IPS-18c (cell line): ENCODE results near the gene MAP4K5.

Experiments used
- H3K4me3 ChIP-seq: 2 replicates; pipeline ENCODE4 v1.7.0; 2013; ENCODE audit warnings: low read depth, mild to moderate bottlenecking, low read length, moderate library complexity; ENCODE audit not compliant: insufficient read depth
- H3K9me3 ChIP-seq: one replicate; pipeline ENCODE4 v1.6.1; 2013; ENCODE audit warnings: mild to moderate bottlenecking, low read length, moderate library complexity; ENCODE audit not compliant: control insufficient read depth, insufficient read depth

MAP4K5 gene

GRCh38 chr14:50447461-50447860 is 84.9 kb downstream of the MAP4K5 start:
- Histone ChIP-seq H3K9me3 (no peaks in the 10 kb centered on the region), H3K4me3 (no peak overlapping the region)

DNA sequence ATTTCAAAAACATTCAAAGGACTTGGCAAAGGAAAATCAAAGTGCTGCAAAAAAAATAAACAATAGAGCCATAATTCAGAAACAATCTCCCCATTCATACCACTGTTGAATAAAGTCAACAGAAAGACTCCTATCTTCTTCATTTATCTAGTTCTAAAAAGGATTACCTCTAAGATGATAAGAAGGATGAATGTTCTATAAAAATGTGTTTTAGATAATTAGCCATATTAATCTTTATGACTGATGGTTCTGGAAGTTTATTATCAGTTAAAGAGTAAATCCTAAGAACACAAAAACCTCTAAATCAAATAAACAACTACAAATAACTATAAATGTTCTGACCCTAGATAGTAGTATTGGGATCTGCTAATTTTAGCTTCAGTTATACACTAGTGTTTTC is 97.8 kb downstream of the MAP4K5 start:
- Histone ChIP-seq H3K4me3 (no peak overlapping the region), H3K9me3 (no peaks in the 10 kb centered on the region)

DNA sequence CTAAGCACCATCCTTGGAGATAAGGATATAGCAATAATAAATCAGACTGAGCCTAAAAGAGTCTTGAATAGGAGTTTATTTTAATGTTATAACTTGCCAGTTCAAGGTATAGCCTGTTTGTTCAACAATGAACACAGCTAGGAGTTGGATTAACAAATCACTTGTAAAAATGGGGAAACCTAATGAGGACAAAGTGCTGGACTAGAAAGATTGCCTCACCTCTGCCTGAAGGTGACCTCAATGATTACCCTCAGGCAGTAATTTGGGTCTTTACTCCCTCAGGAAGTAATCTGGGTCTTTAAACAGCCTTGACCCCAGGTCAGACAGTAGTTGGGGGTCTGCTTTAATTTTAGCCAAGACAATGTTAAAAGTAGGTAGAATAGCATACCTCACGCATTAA is 100.2 kb downstream of the MAP4K5 start:
- no peak overlapping the region for H3K4me3 ChIP-seq
- H3K9me3 ChIP-seq, result no peaks in the 10 kb centered on the region

- Histone ChIP-seq H3K9me3 (no peaks in the 10 kb centered on the region), H3K4me3 (no peak overlapping the region)
Measured at GRCh38 chr14:50425816-50426215, 106.6 kb downstream of the MAP4K5 start.

DNA sequence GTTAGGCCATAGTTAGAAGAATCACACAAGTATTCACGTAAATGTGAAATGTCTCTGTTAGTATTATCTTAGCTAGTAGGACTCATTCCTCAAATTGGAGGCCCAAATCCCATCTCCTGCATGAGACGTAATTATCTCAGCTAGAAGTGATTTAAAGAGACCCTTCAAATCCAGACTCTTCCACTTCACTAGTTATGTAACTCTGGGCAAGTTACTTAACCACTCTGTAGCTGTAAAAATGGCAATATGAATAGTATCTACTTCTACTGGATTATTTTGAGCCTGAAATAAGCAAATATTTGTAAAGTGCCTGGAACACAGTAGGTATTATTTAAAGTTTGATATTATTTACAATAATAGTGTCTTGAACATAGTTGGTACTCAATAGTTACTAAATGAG is 107.3 kb downstream of the MAP4K5 start:
- Histone ChIP-seq H3K9me3 (no peaks in the 10 kb centered on the region), H3K4me3 (no peak overlapping the region)

DNA sequence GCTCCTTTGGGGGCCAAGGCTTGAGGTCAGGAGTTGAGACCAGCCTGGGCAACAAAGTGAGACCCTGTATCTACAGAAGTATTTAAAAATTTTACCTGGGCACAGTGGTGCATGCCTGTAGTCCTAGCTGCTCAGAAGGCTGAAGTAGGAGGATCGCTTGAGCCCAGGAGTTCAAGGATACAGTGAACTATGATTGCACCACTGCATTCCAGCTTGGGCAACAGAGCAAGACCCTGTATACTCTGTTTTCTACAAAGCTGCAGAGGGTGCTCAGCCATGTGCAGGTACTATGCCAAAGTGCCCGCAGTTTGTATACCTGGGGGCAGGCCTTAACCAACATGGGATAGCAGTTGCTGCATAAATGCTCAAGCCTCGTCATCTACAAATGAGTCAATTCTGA is 108.8 kb downstream of the MAP4K5 start:
- Histone ChIP-seq H3K4me3 (no peak overlapping the region), H3K9me3 (no peaks in the 10 kb centered on the region)

GRCh38 chr14:50421499-50421898 is 110.9 kb downstream of the MAP4K5 start:
- Histone ChIP-seq H3K4me3 (no peak overlapping the region), H3K9me3 (no peaks in the 10 kb centered on the region)

DNA sequence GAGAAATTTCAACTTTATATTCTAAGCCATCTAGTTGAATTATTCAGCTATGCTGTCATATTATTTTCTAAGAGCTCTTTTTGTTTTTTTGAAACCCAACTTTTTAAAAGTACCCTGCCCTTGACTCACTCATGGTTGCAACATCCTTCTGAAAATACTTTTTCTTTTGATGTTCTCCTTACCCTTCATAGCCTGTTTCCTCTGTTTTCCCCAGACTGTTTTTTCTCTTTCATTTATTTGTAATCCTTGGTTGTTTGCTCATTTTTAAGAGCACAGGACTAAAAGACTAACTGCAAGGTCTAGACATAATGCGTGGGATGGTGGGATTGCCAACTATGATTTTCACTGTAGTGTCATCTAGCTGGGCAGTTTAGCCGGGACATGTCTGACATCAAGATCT is 114.5 kb downstream of the MAP4K5 start:
- Histone ChIP-seq H3K9me3 (no peaks in the 10 kb centered on the region), H3K4me3 (no peak overlapping the region)

DNA sequence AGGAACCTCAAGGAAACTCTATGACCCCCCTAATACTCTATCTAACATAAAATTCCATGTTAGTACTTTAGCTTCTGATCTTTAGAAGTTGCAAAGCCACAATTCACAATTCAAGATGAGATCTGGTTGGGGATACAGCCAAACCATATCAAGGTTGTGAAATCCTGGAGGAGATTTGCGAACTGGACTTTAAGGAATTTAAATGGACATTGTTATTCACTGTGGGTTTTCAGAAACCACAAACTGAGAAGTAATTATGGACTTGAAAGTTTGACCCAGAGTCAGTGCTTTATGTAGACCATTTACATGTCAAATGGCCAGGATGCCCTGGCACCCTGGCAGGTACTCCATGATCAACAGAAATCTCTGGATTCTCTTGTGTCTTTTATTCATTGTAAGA is 121.4 kb downstream of the MAP4K5 start:
- peaks cover 2% of the 10 kb centered on the region for H3K9me3 ChIP-seq
- H3K4me3 ChIP-seq, result no peak overlapping the region

GRCh38 chr14:50410071-50410470 is 122.3 kb downstream of the MAP4K5 start:
- H3K4me3 ChIP-seq, result no peak overlapping the region
- peaks cover 2% of the 10 kb centered on the region for H3K9me3 ChIP-seq

DNA sequence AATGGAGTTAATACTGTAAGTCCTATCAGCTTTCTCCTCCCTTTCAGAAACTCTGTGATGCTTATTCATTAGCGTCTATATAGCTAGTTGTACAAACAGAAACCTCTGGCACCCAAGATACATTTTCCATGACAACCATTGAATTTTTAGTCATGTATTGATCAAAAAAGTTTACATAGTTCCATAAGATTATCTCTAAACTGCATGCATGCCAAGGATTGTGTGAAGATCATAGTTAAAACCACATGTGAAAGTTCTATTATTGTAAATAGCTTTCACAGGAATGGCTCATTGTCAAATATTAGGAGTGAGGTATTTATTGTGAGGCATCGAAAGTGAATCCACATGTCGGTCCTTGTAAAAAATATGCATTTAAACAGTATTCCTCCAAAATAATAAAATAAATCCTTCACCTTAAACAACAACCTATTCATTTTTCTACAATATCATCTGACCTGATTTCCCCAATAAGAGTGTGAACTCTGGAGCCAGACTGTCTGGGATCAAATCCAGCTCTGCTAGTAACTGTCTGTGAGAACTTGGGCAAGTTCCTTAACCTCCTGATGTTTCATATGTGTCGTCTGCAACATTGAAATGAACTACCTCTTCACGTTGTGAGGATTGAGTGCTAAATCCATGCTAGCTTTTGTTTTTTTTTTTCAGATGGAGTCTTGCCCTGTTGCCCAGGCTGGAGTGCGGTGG is 125.1 kb downstream of the MAP4K5 start:
- peaks cover 2% of the 10 kb centered on the region for H3K9me3 ChIP-seq
- H3K4me3 ChIP-seq, result no peak overlapping the region

DNA sequence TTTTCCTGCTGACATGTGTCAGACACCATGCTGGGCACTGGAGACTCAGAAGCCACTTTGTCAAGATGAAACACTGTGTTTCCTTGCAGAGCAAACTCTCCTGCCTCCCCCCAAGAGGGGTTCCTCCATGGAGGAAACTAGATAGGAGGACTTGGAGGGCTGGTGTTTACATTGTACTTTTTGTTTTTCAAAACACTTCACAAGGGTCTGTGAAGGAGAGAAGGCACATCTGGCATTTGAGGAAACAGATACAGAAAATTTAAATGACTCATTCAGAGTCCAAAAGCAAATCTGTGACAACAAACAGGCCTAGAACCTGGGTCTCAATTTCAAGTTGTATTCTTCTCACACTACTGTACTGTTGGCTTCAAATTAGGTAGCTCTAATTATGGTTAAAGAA is 128.9 kb downstream of the MAP4K5 start:
- Histone ChIP-seq H3K4me3 (no peak overlapping the region), H3K9me3 (no peaks in the 10 kb centered on the region)

DNA sequence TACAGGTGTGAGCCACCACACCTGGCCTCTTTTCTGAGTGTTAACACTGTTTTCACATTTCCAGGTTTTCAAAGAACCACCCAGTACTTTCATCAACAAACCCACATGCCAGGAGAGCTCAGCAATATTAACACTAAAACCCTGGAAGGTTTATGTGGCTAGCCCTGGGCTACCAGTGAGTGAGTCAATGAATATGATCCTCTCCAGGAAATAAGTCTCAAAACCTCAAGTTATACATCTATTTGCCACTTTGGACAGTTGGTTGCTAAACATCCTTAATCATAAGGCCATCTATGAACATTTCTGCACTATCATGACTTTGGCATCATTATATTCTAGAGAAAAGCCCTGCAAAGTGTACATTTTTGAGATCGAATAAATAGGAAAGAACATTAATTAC is 129.4 kb downstream of the MAP4K5 start:
- H3K4me3 ChIP-seq, result no peak overlapping the region
- H3K9me3 ChIP-seq, result no peaks in the 10 kb centered on the region

DNA sequence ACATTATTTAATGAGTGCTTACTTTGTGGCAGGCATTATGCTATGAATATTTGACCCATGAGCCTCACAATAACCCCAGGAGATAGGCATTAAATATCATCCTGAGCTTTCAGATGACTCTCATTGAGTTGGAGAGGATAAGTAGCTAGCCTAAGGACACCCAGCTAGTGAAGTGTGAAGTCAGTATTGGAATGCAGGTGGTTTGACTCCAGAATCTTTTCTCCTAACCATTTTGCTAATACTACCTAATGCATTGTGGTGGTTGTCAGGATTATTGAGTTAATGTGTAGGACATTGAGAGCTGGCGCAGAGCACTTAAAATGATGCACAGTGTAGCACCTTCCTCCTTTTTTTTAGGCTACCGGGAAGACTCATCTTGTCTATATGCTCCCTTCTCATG is 131.9 kb downstream of the MAP4K5 start:
- Histone ChIP-seq H3K4me3 (no peak overlapping the region), H3K9me3 (no peaks in the 10 kb centered on the region)

DNA sequence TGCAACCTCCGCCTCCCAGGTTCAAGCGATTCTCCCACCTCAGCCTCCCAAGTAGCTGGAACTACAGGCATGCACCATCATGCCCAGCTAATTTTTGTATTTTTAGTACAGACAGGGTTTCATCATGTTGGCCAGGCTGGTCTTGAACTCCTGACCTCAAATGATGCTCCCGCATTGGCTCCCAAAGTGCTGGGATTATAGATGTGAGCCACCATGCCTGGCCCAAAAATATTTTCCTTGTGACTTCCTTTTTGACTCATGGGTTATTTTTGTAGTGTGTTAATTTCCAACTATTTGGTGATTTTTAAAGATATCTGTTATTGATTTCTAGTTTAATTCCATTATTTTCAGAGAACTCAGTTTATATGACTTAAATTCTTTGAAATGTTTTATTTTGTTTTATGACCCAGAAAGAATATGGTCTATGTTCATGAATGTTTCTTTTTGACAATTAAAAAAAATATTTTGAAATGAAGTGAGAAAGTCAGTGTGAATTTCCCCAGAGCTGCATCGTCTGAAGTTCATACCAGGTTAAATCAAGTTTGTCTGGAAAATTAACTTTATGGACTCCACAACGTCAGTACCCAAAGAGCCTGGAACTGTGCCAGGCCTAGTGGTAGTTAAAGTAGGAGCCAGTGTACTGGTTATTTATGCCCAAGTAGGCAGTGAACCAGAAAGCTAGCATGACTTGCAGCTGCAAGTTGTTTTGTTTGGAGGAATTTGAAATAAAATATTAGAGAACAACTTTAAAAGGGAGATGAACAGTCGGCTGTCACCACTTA is 132.9 kb downstream of the MAP4K5 start:
- H3K4me3 ChIP-seq, result no peak overlapping the region
- H3K9me3 ChIP-seq, result no peaks in the 10 kb centered on the region

- no peaks in the 10 kb centered on the region for H3K9me3 ChIP-seq
- H3K4me3 ChIP-seq, result no peak overlapping the region
Measured at GRCh38 chr14:50398189-50398580, 134.2 kb downstream of the MAP4K5 start.

DNA sequence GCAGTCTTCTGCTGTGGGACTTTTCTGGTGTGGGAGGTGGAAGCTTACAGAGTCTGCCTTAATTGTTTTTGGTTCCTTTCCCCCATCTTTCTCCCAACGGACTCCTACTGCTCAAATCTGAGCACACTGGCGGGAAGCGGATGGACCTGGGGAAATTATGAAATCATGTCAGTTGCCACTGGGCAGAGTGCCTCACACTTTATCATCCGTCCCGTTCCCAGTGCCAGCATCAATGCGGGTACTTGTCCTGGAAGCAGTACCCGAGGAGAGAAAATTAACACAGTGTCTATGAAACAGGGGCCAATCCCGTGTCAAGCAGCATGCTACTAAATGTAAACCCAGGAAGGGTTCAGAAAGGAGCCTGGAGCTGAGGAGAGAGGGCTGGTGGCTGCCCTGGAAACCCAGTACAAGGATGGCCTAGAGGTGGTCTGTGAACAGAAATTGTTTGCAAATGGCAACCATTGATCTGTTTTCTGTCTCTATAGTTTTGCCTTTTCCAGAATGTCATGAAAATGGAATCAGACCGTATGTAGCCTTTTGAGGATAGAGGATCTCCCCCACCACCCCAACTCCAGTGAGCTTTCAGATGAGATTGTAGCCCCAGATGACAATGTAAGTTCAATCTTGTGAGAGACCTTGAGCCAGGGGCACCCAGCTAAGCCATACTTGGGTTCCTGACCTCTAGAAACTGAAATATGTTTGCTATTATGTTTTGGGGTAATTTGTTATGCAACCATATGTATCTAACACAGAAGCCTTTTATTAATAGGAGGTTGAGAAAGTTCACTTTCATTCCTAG is 134.8 kb downstream of the MAP4K5 start:
- peak overlapping the region; percentile 56 for H3K4me3 ChIP-seq
- H3K9me3 ChIP-seq, result no peaks in the 10 kb centered on the region
